ENCODE data around the gene BID. TPM values are rescaled to one million over a fixed set of nuclear protein-coding genes. Genes with fewer than 3 reads are reported as not detected.
A peak's percentile ranks its signal among the peaks of the same experiment; 100 is the strongest.

Gene BID
- total and polyA plus RNA-seq, 8 donors = 3.2 to 15.7 (median 7.9) TPM

- Histone ChIP-seq H3K4me1 (no peaks in the 10 kb centered on the region), H3K27ac (no peak overlapping the region), H3K36me3 (no peaks in the 10 kb centered on the region), H3K4me3 (no peak overlapping the region), H3K27me3 (no peaks in the 10 kb centered on the region), H3K9me3 (no peaks in the 10 kb centered on the region)
- ATAC-seq (no peak), FAIRE-seq (no peak), DNase-seq (no peak)
- 92 to 97% methylated on average over 10 of the region's 10 CpGs for WGBS, 2 donors
- no peak for TF ChIP-seq CTCF (IDR thresholded peaks at IDR 0.05)
- intact Hi-C loops (cut with DNase I) = no loop called here
Measured at GRCh38 chr22:17746916-17747315, 27.4 kb downstream of the BID start.

- FAIRE-seq (no peak), DNase-seq (no peak), ATAC-seq (no peak)
- Histone ChIP-seq H3K4me1 (no peaks in the 10 kb centered on the region), H3K9me3 (no peaks in the 10 kb centered on the region), H3K4me3 (no peak overlapping the region), H3K27me3 (no peaks in the 10 kb centered on the region), H3K27ac (no peak overlapping the region), H3K36me3 (no peaks in the 10 kb centered on the region)
- intact Hi-C loops (cut with DNase I) = no loop called here
- WGBS, 2 donors = 73 to 77% methylated on average over 7 of the region's 7 CpGs
- no peak for TF ChIP-seq CTCF (IDR thresholded peaks at IDR 0.05)
Measured at GRCh38 chr22:17744430-17744829, 29.8 kb downstream of the BID start.

- Histone ChIP-seq H3K4me3 (no peak overlapping the region), H3K27me3 (no peaks in the 10 kb centered on the region), H3K9me3 (no peaks in the 10 kb centered on the region), H3K27ac (no peak overlapping the region), H3K36me3 (no peaks in the 10 kb centered on the region), H3K4me1 (no peaks in the 10 kb centered on the region)
- no peak for TF ChIP-seq CTCF (IDR thresholded peaks at IDR 0.05)
- ATAC-seq = no peak
- 81 to 82% methylated on average over 25 of the region's 25 CpGs for WGBS, 2 donors
- no peak for FAIRE-seq
- no peak for DNase-seq
- intact Hi-C loops (cut with DNase I) = no loop called here
Measured at GRCh38 chr22:17743661-17744411, 30.4 kb downstream of the BID start.

GRCh38 chr22:17742527-17742902 lies 31.8 kb downstream of the BID start:
- intact Hi-C loops (cut with DNase I) = no loop called here
- TF ChIP-seq CTCF (IDR thresholded peaks at IDR 0.05) = peak; percentile 56 to 74 (median 64)
- H3K9me3 ChIP-seq = no peaks in the 10 kb centered on the region
- peaks cover 0 to 3% (median 0%) of the 10 kb centered on the region in 3 donors for H3K36me3 ChIP-seq
- FAIRE-seq (no peak), ATAC-seq (peak; percentile 79 to 93 (median 90)), DNase-seq (peak; percentile 31 to 84 (median 66))
- H3K27me3 ChIP-seq = no peaks in the 10 kb centered on the region
- no peaks in the 10 kb centered on the region for H3K4me1 ChIP-seq
- no peak overlapping the region for H3K4me3 ChIP-seq
- WGBS, 2 donors = 41% methylated on average over 9 of the region's 9 CpGs
- H3K27ac ChIP-seq = no peak overlapping the region

- no peak overlapping the region for H3K4me3 ChIP-seq
- no peaks in the 10 kb centered on the region for H3K27me3 ChIP-seq
- H3K9me3 ChIP-seq = no peaks in the 10 kb centered on the region
- DNase-seq = no peak
- H3K4me1 ChIP-seq = no peaks in the 10 kb centered on the region
- intact Hi-C loops (cut with DNase I) = no loop called here
- 53 to 63% methylated on average over 16 to 18 of the region's 18 CpGs for WGBS, 2 donors
- peak in 3 of 4 donors; percentile 6 to 25 (median 24) for ATAC-seq
- no peak for FAIRE-seq
- TF ChIP-seq CTCF (IDR thresholded peaks at IDR 0.05) = no peak
- peaks cover 0 to 3% (median 0%) of the 10 kb centered on the region in 3 donors for H3K36me3 ChIP-seq
- no peak overlapping the region for H3K27ac ChIP-seq
Measured at GRCh38 chr22:17741866-17742526, 32.3 kb downstream of the BID start.

Data from pancreas (tissue), 10 donors.